DMS79 (cell line): Measurements from ENCODE around the gene ZNF576.
"Not testable (repeated sequence)": the region's sequence is repeated elsewhere in the genome, so short reads cannot be mapped to it uniquely, and the experiment has no call there.

Experiments used
- DNase-seq: peaks from one replicate; lab custom pipeline; 2025; lab: John Stamatoyannopoulos, UW

Gene ZNF576

GRCh38 chr19:43626838-43627237, 30.4 kb downstream of the ZNF576 start:
- no peak for DNase-seq

- no peak for DNase-seq
These were observed 32.4 kb downstream of the ZNF576 start for GRCh38 chr19:43628646-43629326.

GRCh38 chr19:43631491-43631890, 35.1 kb downstream of the ZNF576 start:
- no peak for DNase-seq

- DNase-seq, result no peak
These were observed 37.1 kb downstream of the ZNF576 start for GRCh38 chr19:43633520-43633919.

- DNase-seq, result no peak
These were observed 37.7 kb downstream of the ZNF576 start for GRCh38 chr19:43634068-43634467.

GRCh38 chr19:43634506-43634871, 38.1 kb downstream of the ZNF576 start:
- DNase-seq, result no peak

- no peak for DNase-seq
These were observed 38.6 kb downstream of the ZNF576 start for GRCh38 chr19:43634872-43635560.

- DNase-seq, result not testable (repeated sequence)
These were observed 39.2 kb downstream of the ZNF576 start for GRCh38 chr19:43635561-43635940.

GRCh38 chr19:43636121-43636683, 39.8 kb downstream of the ZNF576 start:
- no peak for DNase-seq

- DNase-seq, result no peak
These were observed 42.0 kb downstream of the ZNF576 start for GRCh38 chr19:43638214-43638994.

- no peak for DNase-seq
These were observed 42.7 kb downstream of the ZNF576 start for GRCh38 chr19:43638995-43639518.

GRCh38 chr19:43639519-43640423, 43.4 kb downstream of the ZNF576 start, which contains the start of gene CADM4:
CADM4 (minus strand) TSS chr19:43639850; CDS start chr19:43639790, 60 bp downstream.
- DNase-seq, result no peak

GRCh38 chr19:43640424-43640757, 44.0 kb downstream of the ZNF576 start:
- no peak for DNase-seq

- no peak for DNase-seq
These were observed 44.9 kb downstream of the ZNF576 start for GRCh38 chr19:43641333-43641732.

- DNase-seq, result no peak
These were observed 46.1 kb downstream of the ZNF576 start for GRCh38 chr19:43642531-43642930.

GRCh38 chr19:43643326-43643725, 46.9 kb downstream of the ZNF576 start:
- no peak for DNase-seq

GRCh38 chr19:43644181-43644580, 47.8 kb downstream of the ZNF576 start:
- no peak for DNase-seq

GRCh38 chr19:43648633-43649032, 52.2 kb downstream of the ZNF576 start:
- no peak for DNase-seq

- DNase-seq, result no peak
These were observed 53.1 kb downstream of the ZNF576 start for GRCh38 chr19:43649514-43649913.

GRCh38 chr19:43650276-43650675, 53.9 kb downstream of the ZNF576 start:
- DNase-seq, result not testable (repeated sequence)
